Fibroblast of lung (primary cell): ENCODE results near the gene TNKS1BP1. TPM values are rescaled to one million over a fixed set of nuclear protein-coding genes. Genes with fewer than 3 reads are reported as not detected.
"Not testable (repeated sequence)": the region's sequence is repeated elsewhere in the genome, so short reads cannot be mapped to it uniquely, and the experiment has no call there.

ENCODE experiments used
- DNase-seq, 2 donors: peaks; one replicate each; pipeline versions ENCODE4 v3.0.0 to v3.0.0-alpha.2; 2010; ENCODE audit warnings: low read depth in 2 of 2
- H2AFZ ChIP-seq: 2 replicates; pipeline ENCODE4 v1.5.1; 2012; ENCODE audit warnings: low read length, control low read depth, inconsistent platforms
- H3K27ac ChIP-seq: 2 replicates; pipeline ENCODE4 v1.5.1; 2011; ENCODE audit warnings: low read length, control low read depth; ENCODE audit not compliant: insufficient read depth
- H3K27me3 ChIP-seq: 2 replicates; pipeline ENCODE4 v1.5.1; 2011; ENCODE audit warnings: mild to moderate bottlenecking, low read length; ENCODE audit not compliant: control insufficient read depth, insufficient read depth
- H3K36me3 ChIP-seq: 2 replicates; pipeline ENCODE4 v1.5.1; 2011; ENCODE audit warnings: low read length; ENCODE audit not compliant: control insufficient read depth, insufficient read depth
- H3K4me1 ChIP-seq: 2 replicates; pipeline ENCODE4 v1.5.1; 2011; ENCODE audit warnings: low read length; ENCODE audit not compliant: control insufficient read depth, insufficient read depth; ENCODE audit errors: extremely low read depth
- H3K4me2 ChIP-seq: 2 replicates; pipeline ENCODE4 v1.5.1; 2011; ENCODE audit warnings: low read length, control low read depth; ENCODE audit not compliant: insufficient read depth; ENCODE audit errors: extremely low read depth
- H3K4me3 ChIP-seq, 4 experiments: fragments of 200-600 bp in 1 of 4; sonication (generic) in 1 of 4; replicated peaks in 1 of 4; 2 replicates each; pipeline ENCODE4 v1.5.1; 2011 to 2016; ENCODE audit warnings: low read length in 4 of 4, low read depth in 3 of 4, mild to moderate bottlenecking in 3 of 4, control low read depth in 2 of 4, inconsistent platforms in 1 of 4, mixed read lengths in 1 of 4; ENCODE audit not compliant: insufficient read depth in 1 of 4; ENCODE audit errors: control extremely low read depth in 1 of 4
- H3K79me2 ChIP-seq: 2 replicates; pipeline ENCODE4 v1.5.1; 2012; ENCODE audit warnings: mild to moderate bottlenecking, low read length, inconsistent platforms; ENCODE audit not compliant: control insufficient read depth, insufficient read depth
- H3K9ac ChIP-seq: 2 replicates; pipeline ENCODE4 v1.5.1; 2011; ENCODE audit warnings: mild to moderate bottlenecking, low read length, control low read depth; ENCODE audit not compliant: insufficient read depth
- H3K9me3 ChIP-seq: 2 replicates; pipeline ENCODE4 v1.5.1; 2012; ENCODE audit warnings: low read depth, low read length; ENCODE audit not compliant: control insufficient read depth, insufficient read depth
- H4K20me1 ChIP-seq: 2 replicates; pipeline ENCODE4 v1.5.1; 2011; ENCODE audit warnings: low read length; ENCODE audit not compliant: control insufficient read depth, insufficient read depth; ENCODE audit errors: extremely low read depth
- EZH2 ChIP-seq: IDR thresholded peaks from 2 replicates; pipeline ENCODE4 v1.5.1; 2012; ENCODE audit warnings: low read length, control low read depth, mild to moderate bottlenecking; ENCODE audit errors: missing control alignments
- polyA plus RNA-seq, 2 donors: library from polyadenylated mRNA; depleted of rRNA in 1 of 2; stranded (reverse) in 1 of 2; unstranded in 1 of 2; fragments of >200 nt; gene quantifications; 2 replicates each; pipeline ENCODE4 v1.2.1, GENCODE V29; 2011 to 2012; ENCODE audit warnings: missing spikeins in 1 of 2
- total RNA-seq: library from RNA; depleted of rRNA; stranded (reverse); fragments of >200 nt; gene quantifications from 2 replicates; pipeline ENCODE4 v1.2.1, GENCODE V29; 2014
- TF ChIP-seq, protein P1 (sequence below), 2 donors: IDR thresholded peaks in 1 of 2; conservative IDR thresholded peaks in 1 of 2; 1 replicate in 1 of 2; 2 replicates in 1 of 2; pipeline ENCODE4 v1.5.1; 2011 to 2012; ENCODE audit warnings: low read length in 2 of 2, control low read depth in 1 of 2, inconsistent platforms in 1 of 2, low read depth in 1 of 2, mild to moderate bottlenecking in 1 of 2

The TNKS1BP1 gene
- total and polyA plus RNA-seq, 2 donors (not counting 1 experiment from before 2014, with no cell fraction given): 70.2 to 111 TPM

DNA sequence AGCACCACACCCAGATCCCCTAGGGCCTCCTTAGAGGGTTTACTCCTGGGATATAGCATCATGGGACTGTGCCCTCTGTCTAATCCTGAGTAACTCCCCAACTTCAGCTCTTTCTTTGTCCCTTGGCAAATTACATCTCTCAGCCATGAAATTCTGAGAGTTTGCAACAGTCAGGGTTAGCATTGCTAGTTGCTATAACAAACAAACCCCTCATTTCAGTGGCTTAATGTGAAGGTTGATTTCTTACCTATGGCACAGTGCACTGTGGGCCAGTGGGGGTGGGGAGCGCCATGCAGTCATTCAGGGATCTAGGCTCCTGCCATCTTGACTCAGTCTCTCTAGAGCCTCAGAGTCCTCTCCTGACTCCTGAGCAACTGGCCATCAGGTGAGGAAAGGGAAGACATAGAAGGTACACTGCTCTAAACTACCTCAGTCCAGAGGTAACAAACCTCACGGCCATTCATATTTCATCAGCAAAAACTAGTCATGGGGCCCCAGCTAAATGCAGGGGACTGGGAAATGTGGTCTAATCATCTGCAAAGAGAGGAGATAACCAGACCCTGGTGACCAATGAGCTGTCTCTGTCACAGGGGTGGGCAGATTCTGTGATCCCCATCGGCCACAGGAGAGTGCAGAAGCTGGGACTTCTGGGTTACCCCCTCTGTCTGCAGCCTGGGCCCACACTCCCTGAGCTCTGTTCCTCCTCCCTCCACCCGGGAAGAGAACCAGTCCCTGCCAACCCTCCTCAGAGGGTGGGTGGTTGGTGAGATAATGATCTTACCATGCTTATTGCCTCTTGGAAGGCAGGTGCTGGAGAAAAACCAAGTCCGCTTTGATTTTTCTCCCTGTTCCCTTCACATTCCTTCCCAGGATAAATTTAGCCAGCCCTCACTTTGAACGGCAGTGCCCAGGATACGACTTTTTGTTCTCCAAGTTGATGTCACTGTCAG lies 38.7 kb upstream of the TNKS1BP1 start:
- no peaks in the 10 kb centered on the region for H4K20me1 ChIP-seq
- TF ChIP-seq, protein P1, sequence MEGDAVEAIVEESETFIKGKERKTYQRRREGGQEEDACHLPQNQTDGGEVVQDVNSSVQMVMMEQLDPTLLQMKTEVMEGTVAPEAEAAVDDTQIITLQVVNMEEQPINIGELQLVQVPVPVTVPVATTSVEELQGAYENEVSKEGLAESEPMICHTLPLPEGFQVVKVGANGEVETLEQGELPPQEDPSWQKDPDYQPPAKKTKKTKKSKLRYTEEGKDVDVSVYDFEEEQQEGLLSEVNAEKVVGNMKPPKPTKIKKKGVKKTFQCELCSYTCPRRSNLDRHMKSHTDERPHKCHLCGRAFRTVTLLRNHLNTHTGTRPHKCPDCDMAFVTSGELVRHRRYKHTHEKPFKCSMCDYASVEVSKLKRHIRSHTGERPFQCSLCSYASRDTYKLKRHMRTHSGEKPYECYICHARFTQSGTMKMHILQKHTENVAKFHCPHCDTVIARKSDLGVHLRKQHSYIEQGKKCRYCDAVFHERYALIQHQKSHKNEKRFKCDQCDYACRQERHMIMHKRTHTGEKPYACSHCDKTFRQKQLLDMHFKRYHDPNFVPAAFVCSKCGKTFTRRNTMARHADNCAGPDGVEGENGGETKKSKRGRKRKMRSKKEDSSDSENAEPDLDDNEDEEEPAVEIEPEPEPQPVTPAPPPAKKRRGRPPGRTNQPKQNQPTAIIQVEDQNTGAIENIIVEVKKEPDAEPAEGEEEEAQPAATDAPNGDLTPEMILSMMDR (conservative IDR thresholded peaks at IDR 0.05 in 1 of 2, IDR thresholded peaks at IDR 0.05 in 1 of 2; ENCODE audit: low read depth in 1 of 2, low read length in 2 of 2): no peak
- TF ChIP-seq EZH2: no peak
- no peaks in the 10 kb centered on the region for H3K36me3 ChIP-seq
- no peaks in the 10 kb centered on the region for H3K9me3 ChIP-seq
- H3K9ac ChIP-seq: no peak overlapping the region
- H3K4me2 ChIP-seq: no peak overlapping the region
- H3K79me2 ChIP-seq: no peaks in the 10 kb centered on the region
- no peak for DNase-seq
- no peak overlapping the region for H3K27ac ChIP-seq
- peaks cover 19% of the 10 kb centered on the region for H3K27me3 ChIP-seq
- no peak overlapping the region for H3K4me3 ChIP-seq
- no peak overlapping the region for H2AFZ ChIP-seq
- no peaks in the 10 kb centered on the region for H3K4me1 ChIP-seq

DNA sequence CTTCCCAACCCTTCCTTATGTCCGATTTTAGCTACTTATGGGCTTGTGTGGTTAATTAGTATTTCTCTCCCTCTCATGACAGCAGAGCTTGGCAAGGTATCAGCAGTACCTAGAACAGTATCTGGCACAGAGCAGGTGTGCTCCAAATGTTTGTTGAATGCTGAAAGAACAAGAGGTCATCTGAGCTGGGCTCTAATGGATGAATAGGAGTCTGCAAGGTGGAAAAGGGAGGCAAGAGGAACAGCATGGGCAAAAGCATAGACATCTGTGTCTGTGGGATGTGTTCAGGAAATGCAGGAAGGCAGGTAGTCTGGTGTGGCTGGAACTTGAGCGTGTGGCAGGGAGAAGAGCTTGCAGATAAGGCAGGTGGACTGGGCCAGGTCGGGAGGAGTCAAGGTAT lies 37.2 kb upstream of the TNKS1BP1 start:
- H3K4me2 ChIP-seq: no peak overlapping the region
- H2AFZ ChIP-seq: no peak overlapping the region
- no peak overlapping the region for H3K9ac ChIP-seq
- H3K79me2 ChIP-seq: no peaks in the 10 kb centered on the region
- peaks cover 19% of the 10 kb centered on the region for H3K27me3 ChIP-seq
- no peak overlapping the region for H3K27ac ChIP-seq
- H4K20me1 ChIP-seq: no peaks in the 10 kb centered on the region
- no peak for DNase-seq
- no peaks in the 10 kb centered on the region for H3K4me1 ChIP-seq
- H3K9me3 ChIP-seq: no peaks in the 10 kb centered on the region
- TF ChIP-seq, protein P1 (conservative IDR thresholded peaks at IDR 0.05 in 1 of 2, IDR thresholded peaks at IDR 0.05 in 1 of 2; ENCODE audit: low read depth in 1 of 2, low read length in 2 of 2): no peak
- TF ChIP-seq EZH2: no peak
- no peaks in the 10 kb centered on the region for H3K36me3 ChIP-seq
- H3K4me3 ChIP-seq: no peak overlapping the region

DNA sequence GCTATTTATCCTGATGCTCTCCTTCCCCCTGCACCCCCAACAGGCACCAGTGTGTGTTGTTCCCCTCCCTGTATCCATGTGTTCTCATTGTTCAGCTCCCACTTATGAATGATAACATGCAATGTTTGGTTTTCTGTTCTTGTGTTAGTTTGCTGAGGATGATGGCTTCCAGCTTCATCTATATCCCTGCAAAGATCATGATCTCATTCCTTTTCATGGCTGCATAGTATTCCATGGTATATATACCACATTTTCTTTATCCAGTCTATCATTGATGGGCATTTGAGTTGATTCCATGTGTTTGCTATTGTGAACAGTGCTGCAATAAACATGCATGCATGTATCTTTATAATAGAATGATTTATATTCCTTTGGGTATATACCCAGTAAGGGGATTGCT lies 36.7 kb upstream of the TNKS1BP1 start:
- not testable (repeated sequence) for H3K4me1 ChIP-seq, H3K4me3 ChIP-seq, H4K20me1 ChIP-seq, H3K9ac ChIP-seq, H3K36me3 ChIP-seq, H2AFZ ChIP-seq, H3K9me3 ChIP-seq, H3K4me2 ChIP-seq, H3K27ac ChIP-seq, DNase-seq, H3K79me2 ChIP-seq
- H3K27me3 ChIP-seq: peaks cover 19% of the 10 kb centered on the region
